Measurements from ENCODE around the gene KIAA0825. TPM values are rescaled to one million over a fixed set of nuclear protein-coding genes. Genes with fewer than 3 reads are reported as not detected.

KIAA0825 gene
- total RNA-seq, 2 experiments from 2014 or later, result 1.1 to 1.3 TPM

DNA sequence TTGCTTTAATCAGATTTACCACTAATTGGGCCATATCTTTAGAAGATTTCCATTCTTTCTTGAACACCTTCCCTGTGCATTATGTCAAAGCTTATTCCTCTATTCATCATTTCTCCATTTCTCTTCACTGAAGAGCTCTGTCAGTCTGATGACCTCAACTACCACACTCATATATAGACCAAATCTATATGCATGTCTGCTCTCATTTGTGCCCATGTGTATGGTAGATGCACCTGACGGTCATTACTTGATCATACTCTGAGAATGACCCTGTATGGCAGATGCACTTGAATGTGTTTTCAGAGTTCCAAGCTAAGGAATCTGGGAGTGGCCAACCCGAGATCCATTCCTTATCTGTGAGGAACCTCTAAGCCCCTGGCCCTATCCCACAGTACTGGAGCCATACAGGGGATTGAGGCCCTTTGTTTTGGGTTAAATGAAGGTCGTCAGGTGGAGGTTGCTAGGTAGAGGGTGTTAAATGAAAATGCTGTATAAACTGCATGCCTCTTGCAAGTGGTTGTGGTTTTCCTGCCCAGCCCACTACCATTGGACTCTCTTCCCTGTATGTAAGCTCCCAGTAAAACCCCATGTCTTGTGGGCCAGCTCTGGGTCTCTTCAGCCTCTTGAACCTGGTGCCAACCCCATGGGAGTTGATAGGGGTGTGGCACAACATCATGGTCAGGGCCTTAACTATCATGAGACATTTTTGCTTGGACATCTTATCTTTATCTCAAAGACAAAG, 229.5 kb downstream of the KIAA0825 start:
- H3K27ac Mint-ChIP-seq, result no peak overlapping the region
- peak; percentile 13 for ATAC-seq
- POLR2A ChIA-PET, result no interaction called here
- intact Hi-C loops (cut with DNase I, micrococcal nuclease), result no loop called here
- H3K9me3 Mint-ChIP-seq (ENCODE audit: low read depth), result no peaks in the 10 kb centered on the region
- H3K4me3 Mint-ChIP-seq, result no peak overlapping the region
- no peaks in the 10 kb centered on the region for H3K27me3 Mint-ChIP-seq
- no peaks in the 10 kb centered on the region for H3K36me3 Mint-ChIP-seq (ENCODE audit: low read depth)
- DNase-seq, result no peak
- CTCF ChIA-PET, result interaction anchor here (0.6 kb wide), 2 partner anchors 89 to 96 kb away, joined by 3 read pairs; no protein-coding TSS in a partner anchor
- H3K4me1 Mint-ChIP-seq, result peaks cover 7% of the 10 kb centered on the region

DNA sequence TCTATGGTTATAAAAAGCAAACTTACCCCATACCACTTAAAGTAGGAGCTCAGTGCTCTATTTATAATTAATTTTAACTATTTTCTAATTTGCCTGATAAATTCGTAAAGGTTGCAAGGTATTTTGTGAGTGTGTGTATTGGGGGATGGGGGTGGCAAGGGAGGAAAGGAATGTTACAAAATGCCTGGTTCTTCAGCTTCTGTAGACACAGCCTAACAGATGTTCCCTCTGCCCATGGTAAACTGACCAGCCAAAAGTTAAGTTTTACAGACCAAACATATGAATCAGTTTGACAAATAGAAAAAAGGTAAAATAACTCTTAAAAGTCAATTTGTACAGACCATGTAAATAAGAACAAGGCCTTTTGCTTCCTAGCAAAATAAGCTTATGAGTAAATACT, 232.6 kb downstream of the KIAA0825 start:
- H3K9me3 Mint-ChIP-seq (ENCODE audit: low read depth), result no peaks in the 10 kb centered on the region
- POLR2A ChIA-PET, result no interaction called here
- DNase-seq, result no peak
- H3K36me3 Mint-ChIP-seq (ENCODE audit: low read depth), result no peaks in the 10 kb centered on the region
- peaks cover 7% of the 10 kb centered on the region for H3K4me1 Mint-ChIP-seq
- no peaks in the 10 kb centered on the region for H3K27me3 Mint-ChIP-seq
- H3K4me3 Mint-ChIP-seq, result no peak overlapping the region
- ATAC-seq, result no peak
- H3K27ac Mint-ChIP-seq, result no peak overlapping the region
- CTCF ChIA-PET, result interaction anchor here (0.6 kb wide), 1 partner anchor 11 kb away, joined by 3 read pairs; no protein-coding TSS in a partner anchor
- intact Hi-C loops (cut with DNase I, micrococcal nuclease), result no loop called here

DNA sequence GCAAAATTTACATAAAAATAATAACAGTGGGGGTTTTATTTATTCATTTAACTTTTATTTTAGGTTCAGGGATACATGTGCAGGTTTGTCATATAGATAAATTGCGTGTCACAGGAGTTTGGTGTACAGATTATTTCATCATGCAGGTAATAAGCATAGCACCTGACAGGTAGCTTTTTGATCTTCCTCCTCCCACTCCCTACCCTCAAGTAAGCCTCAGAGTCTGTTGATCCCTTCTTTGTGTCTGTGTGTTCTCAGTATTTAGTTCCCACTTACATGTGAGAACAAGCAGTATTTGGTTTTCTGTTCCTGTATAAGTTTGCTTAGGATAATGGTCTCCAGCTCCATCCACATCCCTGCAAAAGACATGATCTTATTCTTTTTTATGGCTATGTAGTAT, 240.3 kb downstream of the KIAA0825 start:
- CTCF ChIA-PET, result interaction anchor here (0.8 kb wide), 1 partner anchor 20 kb away, joined by 4 read pairs; no protein-coding TSS in a partner anchor
- DNase-seq (no peak), ATAC-seq (no peak)
- H3K4me1 Mint-ChIP-seq, result no peaks in the 10 kb centered on the region
- H3K4me3 Mint-ChIP-seq, result no peak overlapping the region
- intact Hi-C loops (cut with DNase I, micrococcal nuclease), result no loop called here
- POLR2A ChIA-PET, result no interaction called here
- H3K27me3 Mint-ChIP-seq, result no peaks in the 10 kb centered on the region
- H3K9me3 Mint-ChIP-seq (ENCODE audit: low read depth), result no peaks in the 10 kb centered on the region
- H3K36me3 Mint-ChIP-seq (ENCODE audit: low read depth), result no peaks in the 10 kb centered on the region
- no peak overlapping the region for H3K27ac Mint-ChIP-seq

DNA sequence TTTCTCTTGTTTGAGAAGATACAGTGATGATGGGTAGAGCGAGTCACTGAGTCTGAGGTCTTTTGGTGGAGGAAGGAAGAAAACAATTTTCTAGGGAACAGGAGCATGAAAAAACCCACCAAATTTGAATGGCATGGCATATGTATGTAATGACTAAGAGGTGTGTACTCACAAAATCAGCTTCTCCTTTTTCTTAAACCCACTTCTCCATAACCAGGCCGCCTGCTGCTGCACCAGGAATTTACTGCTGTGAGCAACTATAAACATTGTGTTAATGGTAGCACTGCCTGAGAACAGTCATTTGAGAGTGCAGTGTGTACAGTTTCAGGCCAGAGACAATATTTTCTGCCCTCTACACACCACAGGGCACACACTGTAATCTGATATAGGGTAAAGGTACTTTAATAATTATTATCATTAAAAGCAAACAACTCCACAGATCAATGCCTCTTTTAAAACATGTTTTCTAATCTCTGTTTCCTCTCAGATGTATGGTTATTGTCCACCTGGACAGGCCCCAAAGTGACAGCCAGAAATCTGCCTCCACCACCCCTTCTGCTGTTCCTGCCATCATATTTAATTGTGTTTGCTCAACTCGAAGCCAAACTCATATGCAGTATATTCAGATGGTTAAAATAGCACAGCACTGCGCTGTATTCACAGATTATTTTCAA, 241.6 kb downstream of the KIAA0825 start:
- DNase-seq (no peak), ATAC-seq (no peak)
- no peak overlapping the region for H3K4me3 Mint-ChIP-seq
- H3K9me3 Mint-ChIP-seq (ENCODE audit: low read depth), result no peaks in the 10 kb centered on the region
- no peaks in the 10 kb centered on the region for H3K27me3 Mint-ChIP-seq
- ChIA-PET POLR2A (no interaction called here), CTCF (no interaction called here)
- intact Hi-C loops (cut with DNase I, micrococcal nuclease), result no loop called here
- no peaks in the 10 kb centered on the region for H3K4me1 Mint-ChIP-seq
- no peak overlapping the region for H3K27ac Mint-ChIP-seq
- H3K36me3 Mint-ChIP-seq (ENCODE audit: low read depth), result no peaks in the 10 kb centered on the region

DNA sequence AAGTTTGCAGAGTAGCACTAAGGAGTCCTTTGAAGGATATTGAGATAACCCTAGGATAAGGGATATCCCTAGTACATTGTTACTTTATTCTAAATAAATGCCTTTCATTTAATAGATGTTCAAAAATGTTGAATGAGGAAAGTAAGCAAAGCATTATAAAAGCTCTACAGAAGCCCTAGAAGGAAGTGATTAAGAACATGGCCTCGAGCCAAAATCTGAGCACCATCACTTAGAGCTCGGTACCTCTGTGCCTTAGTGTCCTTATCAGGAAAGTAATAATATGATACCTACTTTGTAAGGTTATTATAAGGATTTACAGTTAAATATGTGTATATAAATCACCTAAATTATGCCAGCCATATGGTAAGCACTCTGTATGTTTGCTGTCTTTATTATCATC, 242.6 kb downstream of the KIAA0825 start:
- Mint-ChIP-seq H3K36me3 (ENCODE audit: low read depth) (no peaks in the 10 kb centered on the region), H3K27me3 (no peaks in the 10 kb centered on the region), H3K9me3 (ENCODE audit: low read depth) (no peaks in the 10 kb centered on the region), H3K27ac (no peak overlapping the region), H3K4me1 (no peaks in the 10 kb centered on the region), H3K4me3 (no peak overlapping the region)
- ChIA-PET POLR2A (no interaction called here), CTCF (no interaction called here)
- ATAC-seq, result no peak
- DNase-seq, result no peak
- intact Hi-C loops (cut with DNase I, micrococcal nuclease), result no loop called here

DNA sequence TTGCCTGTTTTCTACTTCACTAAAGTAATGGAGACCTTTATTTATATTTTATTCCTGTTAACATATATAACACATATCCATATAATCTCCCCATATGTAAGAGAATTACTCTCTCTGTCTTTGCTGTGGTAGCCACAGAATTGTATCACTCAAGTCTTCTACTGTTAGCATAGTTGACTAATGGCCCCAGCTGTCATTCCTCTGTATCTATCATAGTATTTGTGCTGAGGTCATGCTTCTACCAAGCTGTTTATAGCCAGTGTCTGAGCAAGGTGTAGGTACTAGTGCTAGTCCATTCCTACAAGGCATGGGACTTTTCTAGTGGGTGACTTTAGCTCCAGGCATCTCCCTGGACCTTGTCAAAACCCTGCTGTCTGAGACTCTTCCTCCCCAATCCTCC, 244.1 kb downstream of the KIAA0825 start:
- ATAC-seq, result no peak
- no peaks in the 10 kb centered on the region for H3K4me1 Mint-ChIP-seq
- ChIA-PET POLR2A (no interaction called here), CTCF (no interaction called here)
- H3K9me3 Mint-ChIP-seq (ENCODE audit: low read depth), result no peaks in the 10 kb centered on the region
- H3K27ac Mint-ChIP-seq, result no peak overlapping the region
- no peak overlapping the region for H3K4me3 Mint-ChIP-seq
- intact Hi-C loops (cut with DNase I, micrococcal nuclease), result no loop called here
- no peaks in the 10 kb centered on the region for H3K27me3 Mint-ChIP-seq
- H3K36me3 Mint-ChIP-seq (ENCODE audit: low read depth), result no peaks in the 10 kb centered on the region
- DNase-seq, result no peak

DNA sequence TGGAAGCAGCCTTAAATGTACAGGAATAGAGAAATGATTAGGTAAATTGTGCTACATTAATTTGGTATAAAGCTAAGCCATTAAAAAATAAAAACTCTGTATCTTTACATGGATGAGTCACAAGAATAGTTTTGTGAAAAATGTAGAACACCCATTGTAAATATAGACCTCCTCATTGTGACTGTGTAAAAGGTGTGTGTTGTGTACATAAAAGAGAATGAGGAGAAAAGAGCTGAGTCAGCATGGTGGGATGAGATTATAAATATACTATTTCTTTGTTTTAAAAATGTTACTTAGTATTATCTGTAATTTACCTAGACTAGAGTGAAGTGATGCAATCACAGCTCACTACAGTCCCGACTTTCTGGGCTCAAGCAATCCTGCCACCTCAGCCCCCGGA, 250.5 kb downstream of the KIAA0825 start:
- no peak overlapping the region for H3K4me3 Mint-ChIP-seq
- no peaks in the 10 kb centered on the region for H3K27me3 Mint-ChIP-seq
- CTCF ChIA-PET, result no interaction called here
- intact Hi-C loops (cut with DNase I, micrococcal nuclease), result no loop called here
- H3K36me3 Mint-ChIP-seq (ENCODE audit: low read depth), result no peaks in the 10 kb centered on the region
- no peaks in the 10 kb centered on the region for H3K4me1 Mint-ChIP-seq
- no peaks in the 10 kb centered on the region for H3K9me3 Mint-ChIP-seq (ENCODE audit: low read depth)
- POLR2A ChIA-PET, result no interaction called here
- DNase-seq (no peak), ATAC-seq (no peak)
- H3K27ac Mint-ChIP-seq, result no peak overlapping the region

DNA sequence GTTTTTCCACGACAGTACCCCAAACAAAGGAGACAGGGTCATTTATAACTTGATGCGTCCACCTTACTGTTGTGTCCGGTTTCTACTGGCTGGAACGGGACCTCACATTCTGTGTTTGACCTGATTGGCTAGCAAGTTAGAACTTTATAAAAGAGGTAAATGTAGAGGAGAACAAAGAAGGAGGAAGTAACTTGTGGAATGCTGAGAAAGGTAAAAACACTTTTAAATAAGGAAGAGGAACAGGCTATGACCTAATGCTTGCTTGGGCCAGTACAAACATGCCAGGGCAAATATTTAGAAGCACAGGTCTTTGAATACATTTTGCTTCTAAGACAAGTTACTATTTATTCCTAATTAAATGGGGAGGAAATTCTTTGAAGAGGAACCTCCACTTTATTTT, 251.6 kb downstream of the KIAA0825 start:
- no peak overlapping the region for H3K4me3 Mint-ChIP-seq
- intact Hi-C loops (cut with DNase I, micrococcal nuclease), result no loop called here
- no peaks in the 10 kb centered on the region for H3K9me3 Mint-ChIP-seq (ENCODE audit: low read depth)
- ATAC-seq (no peak), DNase-seq (no peak)
- H3K36me3 Mint-ChIP-seq (ENCODE audit: low read depth), result no peaks in the 10 kb centered on the region
- H3K27ac Mint-ChIP-seq, result no peak overlapping the region
- no peaks in the 10 kb centered on the region for H3K4me1 Mint-ChIP-seq
- CTCF ChIA-PET, result no interaction called here
- no peaks in the 10 kb centered on the region for H3K27me3 Mint-ChIP-seq
- POLR2A ChIA-PET, result no interaction called here

DNA sequence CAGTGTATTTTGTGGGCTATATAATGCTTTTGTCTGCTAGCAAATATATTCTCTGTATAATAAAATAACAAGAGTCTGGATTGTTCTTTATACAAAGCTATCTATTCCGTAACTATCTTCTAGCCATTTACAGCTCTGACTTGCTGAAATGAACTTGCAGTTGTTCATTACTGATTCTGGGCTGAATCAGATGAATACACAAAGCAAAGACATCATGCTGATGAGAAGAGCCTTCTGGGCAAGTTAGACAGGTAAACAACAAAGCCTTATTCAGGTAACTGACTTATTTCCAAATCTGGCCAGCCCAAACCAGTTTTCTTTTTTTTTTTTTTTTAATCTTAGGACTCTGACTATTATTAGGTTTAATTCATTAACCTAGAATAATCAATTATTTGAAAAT, 255.5 kb downstream of the KIAA0825 start:
- no peaks in the 10 kb centered on the region for H3K4me1 Mint-ChIP-seq
- no peak overlapping the region for H3K27ac Mint-ChIP-seq
- ChIA-PET POLR2A (no interaction called here), CTCF (interaction anchor here (0.5 kb wide), 1 partner anchor 139 kb away, joined by 3 read pairs; no protein-coding TSS in a partner anchor)
- no peaks in the 10 kb centered on the region for H3K27me3 Mint-ChIP-seq
- ATAC-seq, result no peak
- intact Hi-C loops (cut with DNase I, micrococcal nuclease), result no loop called here
- H3K9me3 Mint-ChIP-seq (ENCODE audit: low read depth), result no peaks in the 10 kb centered on the region
- no peak overlapping the region for H3K4me3 Mint-ChIP-seq
- H3K36me3 Mint-ChIP-seq (ENCODE audit: low read depth), result no peaks in the 10 kb centered on the region
- DNase-seq, result no peak

DNA sequence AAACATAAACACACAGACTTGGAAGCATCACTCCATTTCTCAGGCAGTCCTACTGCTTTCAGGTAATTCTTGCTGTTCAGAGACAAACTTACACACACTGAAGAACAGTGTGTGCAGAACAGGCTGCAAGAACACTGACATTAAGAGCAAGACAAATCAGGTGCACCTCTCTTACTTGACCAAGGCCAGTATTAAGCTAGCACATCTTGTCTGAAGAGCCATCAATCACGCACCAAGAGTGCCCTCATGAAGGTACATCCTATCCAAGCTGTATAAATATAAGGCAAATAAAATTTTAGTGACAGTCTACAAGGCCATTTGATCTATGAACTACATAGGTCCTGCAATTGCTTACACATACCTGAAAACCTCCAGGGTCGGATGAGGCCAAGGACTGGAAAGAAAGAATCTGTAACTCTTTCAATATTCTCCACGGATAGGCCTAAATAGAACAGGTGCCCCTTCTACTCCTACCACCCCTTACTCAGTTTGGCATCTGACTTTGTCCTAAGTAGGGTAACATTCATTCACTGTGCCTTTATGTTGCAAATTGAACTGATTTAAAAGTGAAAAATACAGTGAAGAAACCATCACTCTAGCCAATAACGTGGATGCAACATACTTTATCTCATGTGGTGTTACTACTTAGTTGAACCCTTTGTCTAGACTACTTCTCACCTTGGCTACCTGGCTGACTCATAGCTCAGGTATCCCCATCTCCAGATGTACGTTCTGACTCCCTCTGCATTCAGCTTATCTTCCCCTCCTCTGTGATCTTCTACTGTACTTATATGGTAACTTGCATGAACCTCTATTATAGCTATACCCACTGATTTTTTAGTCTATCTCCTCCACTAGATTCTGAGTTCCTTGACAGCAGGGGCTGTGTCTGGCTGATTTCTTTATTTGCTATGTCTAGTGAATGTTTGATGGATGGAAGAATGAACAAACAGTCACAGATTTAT, 256.3 kb downstream of the KIAA0825 start:
- ATAC-seq (no peak), DNase-seq (no peak)
- Mint-ChIP-seq H3K27me3 (no peaks in the 10 kb centered on the region), H3K4me1 (no peaks in the 10 kb centered on the region), H3K4me3 (no peak overlapping the region), H3K9me3 (ENCODE audit: low read depth) (no peaks in the 10 kb centered on the region), H3K27ac (no peak overlapping the region), H3K36me3 (ENCODE audit: low read depth) (no peaks in the 10 kb centered on the region)
- ChIA-PET POLR2A (no interaction called here), CTCF (interaction anchor here (0.5 kb wide), 1 partner anchor 139 kb away, joined by 3 read pairs; no protein-coding TSS in a partner anchor)
- intact Hi-C loops (cut with DNase I, micrococcal nuclease), result no loop called here

DNA sequence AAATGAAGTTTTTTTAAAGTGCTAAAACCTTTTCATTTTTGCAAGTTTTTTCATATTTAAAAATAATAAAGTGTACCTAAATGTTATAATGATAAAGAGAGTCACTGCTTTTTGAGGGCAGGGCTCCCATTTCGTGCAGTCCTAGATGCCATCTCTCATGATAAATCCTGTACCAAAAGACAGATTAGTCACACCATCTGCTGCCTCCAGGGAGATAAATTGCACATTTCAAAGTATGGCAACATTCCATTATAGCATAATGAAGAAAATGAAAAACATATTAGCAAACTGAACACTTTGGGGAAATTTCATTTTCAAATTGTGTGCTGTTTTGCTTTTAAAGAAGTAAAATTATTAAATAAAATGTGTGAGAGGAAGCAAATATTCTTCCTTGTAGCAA, 257.2 kb downstream of the KIAA0825 start:
- ChIA-PET CTCF (no interaction called here), POLR2A (no interaction called here)
- no peaks in the 10 kb centered on the region for H3K9me3 Mint-ChIP-seq (ENCODE audit: low read depth)
- H3K36me3 Mint-ChIP-seq (ENCODE audit: low read depth), result no peaks in the 10 kb centered on the region
- H3K27me3 Mint-ChIP-seq, result no peaks in the 10 kb centered on the region
- H3K27ac Mint-ChIP-seq, result no peak overlapping the region
- no peak for ATAC-seq
- no peaks in the 10 kb centered on the region for H3K4me1 Mint-ChIP-seq
- DNase-seq, result no peak
- intact Hi-C loops (cut with DNase I, micrococcal nuclease), result no loop called here
- H3K4me3 Mint-ChIP-seq, result no peak overlapping the region

Data from activated CD4-positive, alpha-beta T cell treated with anti-CD3 and anti-CD28 coated beads for 36 hours (primary cell).